IPS-18c (cell line): Measurements from ENCODE around the gene DMD.

ENCODE experiments used
- H3K4me3 ChIP-seq: 2 replicates; pipeline ENCODE4 v1.7.0; 2013; ENCODE audit warnings: low read depth, mild to moderate bottlenecking, low read length, moderate library complexity; ENCODE audit not compliant: insufficient read depth
- H3K9me3 ChIP-seq: one replicate; pipeline ENCODE4 v1.6.1; 2013; ENCODE audit warnings: mild to moderate bottlenecking, low read length, moderate library complexity; ENCODE audit not compliant: control insufficient read depth, insufficient read depth

DMD gene

DNA sequence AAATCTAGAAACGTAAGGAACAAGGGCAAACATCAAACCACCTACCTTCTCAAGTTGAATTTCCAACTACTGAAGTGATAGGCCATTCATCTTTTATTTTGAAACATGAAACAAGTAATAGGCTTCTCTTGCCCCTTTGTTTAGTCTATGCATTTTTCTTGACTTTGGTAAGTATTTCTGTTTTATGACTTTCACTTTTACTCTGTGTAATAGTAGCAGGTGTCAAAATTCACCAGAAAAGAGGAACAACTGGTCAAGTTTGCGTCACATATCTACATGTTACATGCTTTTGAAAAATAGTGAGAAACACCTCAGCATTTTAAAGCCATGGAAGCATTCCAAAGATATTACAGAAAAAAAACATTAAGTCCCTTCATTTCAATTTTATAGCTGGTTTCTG is 1982.4 kb downstream of the DMD start:
- no peaks in the 10 kb centered on the region for H3K9me3 ChIP-seq
- no peak overlapping the region for H3K4me3 ChIP-seq

DNA sequence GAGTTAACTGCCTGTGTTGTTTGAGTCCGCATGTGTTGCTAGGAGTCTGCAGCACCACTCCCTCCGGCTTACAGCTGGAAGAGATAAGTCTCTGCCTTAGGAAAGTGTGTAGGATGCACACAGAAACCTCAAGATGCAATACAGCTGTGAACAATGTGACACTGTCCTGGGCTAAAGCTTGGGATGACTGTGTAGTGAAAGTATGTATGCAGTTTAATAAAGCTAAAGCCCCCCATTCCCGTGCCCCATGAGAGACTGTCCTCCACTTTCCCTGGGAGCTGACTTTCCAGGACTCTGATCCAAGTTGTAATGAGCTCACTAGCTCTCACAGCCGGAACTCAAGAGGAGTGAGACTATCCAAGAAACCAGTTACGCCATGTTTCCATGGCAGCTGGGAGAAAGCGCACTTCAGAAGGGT is 1982.9 kb downstream of the DMD start:
- H3K9me3 ChIP-seq, result no peaks in the 10 kb centered on the region
- no peak overlapping the region for H3K4me3 ChIP-seq

DNA sequence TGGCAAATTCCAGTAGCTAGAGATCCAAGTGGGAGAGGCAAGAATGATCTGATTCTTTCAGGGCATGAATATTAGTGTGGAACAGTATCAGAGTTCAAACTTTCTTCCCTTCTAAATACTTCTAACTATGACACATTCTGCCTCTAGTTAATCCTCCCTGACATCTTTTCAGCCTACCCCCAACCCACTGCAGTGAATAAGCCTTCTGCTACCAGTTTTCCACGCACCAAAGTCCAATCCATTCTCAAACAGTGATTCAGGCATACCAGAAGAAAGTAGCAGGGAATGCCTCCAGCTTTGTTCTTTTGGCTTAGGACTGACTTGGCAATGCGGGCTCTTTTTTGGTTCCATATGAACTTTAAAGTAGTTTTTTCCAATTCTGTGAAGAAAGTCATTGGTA is 1984.1 kb downstream of the DMD start:
- no peaks in the 10 kb centered on the region for H3K9me3 ChIP-seq
- no peak overlapping the region for H3K4me3 ChIP-seq

DNA sequence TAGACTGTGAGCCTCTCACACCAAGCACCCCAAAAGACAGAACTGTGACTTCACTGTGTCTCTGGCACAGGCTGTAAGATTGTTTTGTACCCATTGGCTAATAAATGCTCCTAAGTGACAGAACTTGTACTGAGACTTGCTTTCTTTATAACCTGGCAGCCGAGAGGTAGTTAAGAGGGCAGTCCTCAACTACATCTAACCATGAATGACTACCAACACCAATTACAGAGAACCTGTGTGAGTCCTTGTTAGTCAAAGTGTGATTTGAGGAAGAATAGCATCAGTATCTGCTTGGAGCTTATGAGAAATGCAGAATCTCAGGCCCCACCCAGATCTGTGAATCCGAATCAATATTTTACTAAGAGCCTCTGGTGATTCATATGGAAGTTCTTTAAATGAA is 1985.5 kb downstream of the DMD start:
- no peaks in the 10 kb centered on the region for H3K9me3 ChIP-seq
- H3K4me3 ChIP-seq, result no peak overlapping the region

DNA sequence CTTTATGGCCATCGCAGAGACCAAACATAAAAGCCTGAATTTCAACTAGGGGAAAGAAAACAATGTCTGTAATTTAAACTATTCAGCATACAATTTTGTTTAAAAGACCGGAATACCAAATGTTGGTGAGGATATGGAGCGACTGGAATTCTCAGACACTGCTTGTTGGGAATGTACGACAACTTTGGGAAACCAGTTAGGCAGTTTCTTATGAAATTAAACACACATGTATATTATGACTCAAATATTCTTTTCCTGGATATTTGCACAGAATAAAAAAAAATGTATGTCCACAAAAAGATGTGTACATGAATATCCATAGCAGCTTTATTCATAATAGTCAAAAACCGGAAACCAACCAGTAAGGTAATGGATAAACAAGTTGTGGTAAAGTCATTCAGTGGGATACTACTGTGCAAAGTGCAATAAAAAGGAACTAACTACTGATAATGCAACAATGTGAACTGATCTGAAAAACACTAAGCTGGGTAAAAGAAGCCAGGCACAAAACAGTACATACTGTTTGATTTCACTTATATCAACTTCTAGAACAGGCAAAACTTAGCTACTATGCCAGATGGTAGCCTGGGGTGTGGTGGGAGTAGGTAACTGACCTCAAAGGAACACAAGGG is 1986.9 kb downstream of the DMD start:
- H3K9me3 ChIP-seq, result no peaks in the 10 kb centered on the region
- no peak overlapping the region for H3K4me3 ChIP-seq

DNA sequence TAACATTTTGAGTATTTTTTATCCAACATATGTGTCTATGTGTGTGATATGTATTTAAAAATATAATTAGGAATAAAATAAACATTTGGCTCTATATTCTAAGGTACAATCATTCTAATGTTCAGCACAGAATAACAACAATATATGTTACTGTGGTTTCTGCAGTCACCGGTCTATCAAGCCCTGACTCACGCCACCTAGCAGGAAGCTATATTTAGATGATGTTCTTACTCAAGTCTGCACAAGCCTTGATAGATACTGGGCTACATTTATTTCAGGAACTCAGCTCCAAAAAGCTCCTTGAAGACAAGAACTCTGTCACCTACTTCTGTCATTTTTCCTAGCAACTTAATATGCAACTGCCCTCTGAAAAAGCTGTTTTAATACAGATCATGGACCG is 1987.5 kb downstream of the DMD start:
- no peak overlapping the region for H3K4me3 ChIP-seq
- H3K9me3 ChIP-seq, result no peaks in the 10 kb centered on the region

DNA sequence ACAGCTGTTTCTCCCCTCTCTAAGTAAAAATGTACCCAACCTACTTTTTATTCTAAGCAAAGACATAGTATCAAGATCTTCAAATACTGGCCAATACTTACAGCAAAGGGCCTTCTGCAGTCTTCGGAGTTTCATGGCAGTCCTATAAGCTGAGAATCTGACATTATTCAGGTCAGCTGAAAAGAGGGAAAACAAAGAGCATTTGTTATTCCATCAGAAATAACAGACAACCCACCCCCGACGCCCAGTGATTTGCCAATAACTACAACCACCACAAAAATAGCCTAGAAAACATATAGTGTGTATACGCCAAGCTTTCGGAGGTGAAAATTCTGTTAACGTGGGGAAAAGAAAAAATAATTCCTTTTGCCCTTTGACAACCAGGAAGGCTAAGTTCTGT is 1988.4 kb downstream of the DMD start:
- no peak overlapping the region for H3K4me3 ChIP-seq
- no peaks in the 10 kb centered on the region for H3K9me3 ChIP-seq

DNA sequence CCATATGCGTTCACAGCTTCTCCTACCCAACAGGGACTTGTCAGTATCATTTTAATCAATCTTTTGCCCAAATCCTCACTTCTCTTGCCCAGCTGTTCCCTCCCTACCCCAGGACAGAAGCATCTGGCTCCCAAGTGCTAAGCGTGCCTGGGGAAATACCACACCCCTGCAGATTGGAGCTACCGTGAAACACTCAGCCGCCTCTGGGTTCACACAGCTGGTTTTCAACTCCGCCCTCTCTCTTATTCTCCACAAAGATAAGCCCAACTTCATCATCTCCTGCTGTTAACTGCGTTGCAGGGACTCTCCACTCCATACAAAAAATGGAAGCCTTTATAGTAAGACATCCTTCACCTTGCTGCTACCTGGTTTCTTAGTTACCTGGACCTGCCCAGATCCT is 1992.2 kb downstream of the DMD start:
- H3K4me3 ChIP-seq, result no peak overlapping the region
- no peaks in the 10 kb centered on the region for H3K9me3 ChIP-seq

DNA sequence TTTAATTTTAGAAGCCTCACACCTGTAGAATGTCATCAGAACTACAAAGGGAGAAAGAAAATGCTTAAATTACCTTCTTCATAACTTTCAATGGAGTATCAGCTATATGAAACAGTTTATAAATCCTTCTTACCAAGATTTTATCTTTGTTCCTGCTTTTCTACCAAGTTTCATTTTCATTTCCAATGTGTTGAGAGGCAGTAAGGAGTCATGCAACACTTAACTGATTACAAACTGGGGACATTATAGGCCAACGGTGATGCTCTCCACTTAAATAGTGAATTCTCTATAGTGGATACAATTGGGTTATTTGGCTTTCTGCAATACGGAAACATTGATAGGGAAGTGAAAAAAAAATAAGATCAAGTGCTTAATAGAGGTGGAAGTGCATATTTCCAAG is 1994.3 kb downstream of the DMD start:
- no peak overlapping the region for H3K4me3 ChIP-seq
- H3K9me3 ChIP-seq, result no peaks in the 10 kb centered on the region

DNA sequence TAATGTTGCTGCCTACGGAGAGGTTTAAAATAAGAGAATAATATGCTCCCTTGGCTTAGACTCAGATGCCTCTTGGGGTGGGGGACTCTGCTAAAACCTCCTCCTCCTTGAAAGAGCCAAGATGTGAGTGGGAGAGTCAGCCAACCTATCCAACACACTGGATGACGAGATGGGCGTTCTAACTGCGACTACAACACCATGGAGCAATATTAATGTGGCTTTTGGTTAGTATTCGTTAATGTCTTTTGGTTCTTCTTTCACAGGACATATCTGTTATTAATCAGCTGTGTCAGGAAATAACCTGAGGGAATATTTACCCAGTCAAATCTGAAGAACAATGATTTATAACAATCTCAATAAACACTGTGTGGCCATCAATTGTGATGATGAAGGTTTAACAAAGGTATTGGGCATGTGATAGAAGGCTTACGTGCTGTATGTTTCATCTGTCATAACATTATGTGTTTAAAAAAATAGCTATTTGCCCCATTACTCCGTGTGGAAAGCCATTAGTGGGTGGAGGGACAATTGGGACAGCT is 1996.0 kb downstream of the DMD start:
- Histone ChIP-seq H3K9me3 (no peaks in the 10 kb centered on the region), H3K4me3 (no peak overlapping the region)

DNA sequence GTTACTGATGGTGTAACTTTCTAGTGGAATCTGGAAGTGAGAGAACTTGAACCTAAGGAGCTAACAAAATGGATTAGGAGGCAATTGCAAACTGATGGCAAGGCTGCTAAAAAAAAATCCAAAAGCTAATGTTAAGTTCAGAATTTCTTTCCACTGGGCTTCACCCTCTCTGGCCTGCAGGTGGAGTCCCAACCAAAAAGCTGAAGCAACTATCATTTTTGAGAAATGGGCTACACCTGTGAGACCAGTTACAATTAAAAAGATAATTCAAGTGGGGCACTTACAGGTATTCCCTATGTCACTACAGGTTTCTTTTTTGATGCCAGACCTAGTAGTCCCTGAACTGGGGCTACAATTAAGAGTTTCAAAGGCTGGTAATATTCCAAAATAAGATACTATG is 1997.4 kb downstream of the DMD start:
- no peak overlapping the region for H3K4me3 ChIP-seq
- H3K9me3 ChIP-seq, result no peaks in the 10 kb centered on the region

DNA sequence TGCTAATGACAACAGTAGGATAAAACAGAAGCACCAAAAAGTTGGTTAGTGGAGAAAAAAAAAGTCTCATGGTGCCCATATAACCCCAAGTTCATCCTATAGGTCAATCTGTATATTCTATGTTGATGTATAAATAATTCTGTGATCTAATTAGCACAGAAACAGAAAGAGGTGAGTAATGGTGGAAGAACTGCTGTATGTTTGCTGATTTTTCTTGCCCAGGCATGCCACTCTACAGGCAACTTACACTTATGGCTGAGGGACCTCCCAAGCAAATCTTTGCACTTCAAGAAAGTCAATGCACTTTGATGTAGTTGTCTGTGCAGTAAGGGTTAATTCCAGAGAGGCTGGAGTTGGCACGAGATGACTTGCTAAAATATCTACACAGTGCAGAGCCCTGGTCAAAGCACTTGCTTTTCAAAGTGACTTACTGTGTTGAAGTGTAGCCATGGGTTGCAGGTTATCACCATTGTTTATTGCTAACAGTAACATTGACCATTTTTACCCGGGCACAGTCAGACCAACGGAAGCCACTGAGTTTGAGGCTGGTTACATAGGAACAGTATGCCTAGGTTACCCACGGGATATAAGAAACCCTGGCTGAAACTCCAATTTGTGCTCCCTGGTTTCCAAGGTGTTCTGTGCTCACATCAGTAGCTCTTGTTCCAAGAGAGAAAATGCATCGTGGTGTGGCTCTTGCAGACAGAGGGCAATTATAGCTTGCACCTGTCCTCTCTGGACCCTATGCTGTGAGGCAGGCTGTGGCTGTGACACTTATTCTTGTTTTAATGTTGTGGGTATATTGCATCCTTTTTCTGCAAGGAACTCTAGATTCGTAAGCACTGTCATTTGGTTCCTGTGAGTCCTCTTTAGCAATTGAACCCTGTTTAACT is 1998.2 kb downstream of the DMD start:
- no peaks in the 10 kb centered on the region for H3K9me3 ChIP-seq
- H3K4me3 ChIP-seq, result no peak overlapping the region

DNA sequence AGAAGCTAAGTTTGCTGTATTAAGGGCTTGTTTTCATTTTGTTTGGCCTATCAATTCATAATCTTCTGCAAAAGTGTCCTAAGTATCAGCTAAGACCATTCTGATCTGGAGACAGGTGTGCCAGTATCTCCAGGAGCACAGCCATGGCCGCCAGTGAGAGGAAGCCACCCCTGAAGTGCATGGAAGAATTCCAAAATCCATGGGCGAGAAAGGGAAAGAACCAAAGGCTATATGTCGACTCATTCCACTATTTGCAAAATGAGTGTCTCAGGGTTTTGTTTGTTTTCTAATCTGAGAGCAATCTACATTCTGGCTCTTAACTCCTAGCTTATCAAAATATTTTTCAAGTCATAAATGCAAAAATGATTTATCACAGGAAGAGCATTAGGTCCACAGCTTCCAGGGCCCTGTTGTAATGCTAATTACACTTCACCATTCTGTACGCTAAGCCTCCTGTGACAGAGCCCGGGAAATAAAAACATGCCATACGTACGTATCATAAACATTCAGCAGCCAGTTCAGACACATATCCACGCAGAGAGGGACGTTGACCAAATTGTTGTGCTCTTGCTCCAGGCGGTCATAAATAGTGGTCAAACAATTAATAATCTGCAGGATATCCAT is 2002.2 kb downstream of the DMD start:
- Histone ChIP-seq H3K9me3 (no peaks in the 10 kb centered on the region), H3K4me3 (no peak overlapping the region)

DNA sequence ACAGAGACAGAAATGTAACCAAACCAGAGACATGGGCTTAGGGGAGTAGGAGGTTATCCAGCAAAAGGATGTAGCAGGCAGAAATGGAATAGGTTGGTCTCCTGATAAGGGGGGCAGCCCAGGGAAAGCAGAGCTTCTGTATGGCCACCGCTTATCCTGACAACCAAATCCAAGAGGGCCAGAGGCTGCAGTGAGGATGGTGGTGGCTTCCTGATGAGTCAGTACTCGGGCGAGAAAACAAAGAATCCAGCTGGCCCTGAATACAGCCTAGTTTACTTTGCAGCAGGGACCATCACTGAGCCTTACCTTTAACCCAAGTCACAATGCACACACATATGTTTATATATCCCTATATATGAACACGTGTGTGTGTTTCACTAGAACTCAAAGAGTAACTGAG is 2009.8 kb downstream of the DMD start:
- no peaks in the 10 kb centered on the region for H3K9me3 ChIP-seq
- no peak overlapping the region for H3K4me3 ChIP-seq

DNA sequence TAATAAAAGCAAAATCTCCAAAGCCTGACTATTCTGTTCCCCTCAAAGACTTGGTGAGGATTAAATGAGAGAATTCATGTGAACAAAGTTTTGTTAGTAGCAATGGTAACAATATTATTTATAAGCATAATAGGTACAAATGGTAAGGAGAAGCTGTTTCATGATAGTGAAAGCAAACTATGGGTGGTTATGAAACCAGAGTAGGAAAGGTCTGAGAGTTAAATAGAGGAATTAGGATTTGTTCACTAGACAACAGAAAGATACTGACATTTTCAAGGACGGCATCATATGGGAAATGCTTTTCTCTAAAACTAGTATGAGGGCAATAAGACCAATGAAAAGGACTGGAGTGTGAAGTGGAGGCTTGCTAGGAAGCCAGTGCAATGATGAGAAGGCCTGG is 2010.9 kb downstream of the DMD start:
- Histone ChIP-seq H3K9me3 (no peaks in the 10 kb centered on the region), H3K4me3 (no peak overlapping the region)

DNA sequence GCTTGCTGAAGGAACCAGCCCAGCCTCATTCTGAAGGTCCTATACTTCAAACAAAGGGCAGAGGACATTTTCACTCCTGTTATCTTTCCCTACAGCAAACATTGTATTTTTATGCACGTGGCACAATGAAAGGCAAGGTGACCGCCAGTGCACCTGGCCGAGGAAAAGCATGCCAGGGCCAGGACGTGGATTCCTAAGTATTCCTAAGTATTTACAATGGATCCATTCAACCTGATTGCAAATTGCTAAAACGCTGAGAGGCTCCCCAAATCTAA is 2011.6 kb downstream of the DMD start:
- Histone ChIP-seq H3K9me3 (no peaks in the 10 kb centered on the region), H3K4me3 (no peak overlapping the region)

DNA sequence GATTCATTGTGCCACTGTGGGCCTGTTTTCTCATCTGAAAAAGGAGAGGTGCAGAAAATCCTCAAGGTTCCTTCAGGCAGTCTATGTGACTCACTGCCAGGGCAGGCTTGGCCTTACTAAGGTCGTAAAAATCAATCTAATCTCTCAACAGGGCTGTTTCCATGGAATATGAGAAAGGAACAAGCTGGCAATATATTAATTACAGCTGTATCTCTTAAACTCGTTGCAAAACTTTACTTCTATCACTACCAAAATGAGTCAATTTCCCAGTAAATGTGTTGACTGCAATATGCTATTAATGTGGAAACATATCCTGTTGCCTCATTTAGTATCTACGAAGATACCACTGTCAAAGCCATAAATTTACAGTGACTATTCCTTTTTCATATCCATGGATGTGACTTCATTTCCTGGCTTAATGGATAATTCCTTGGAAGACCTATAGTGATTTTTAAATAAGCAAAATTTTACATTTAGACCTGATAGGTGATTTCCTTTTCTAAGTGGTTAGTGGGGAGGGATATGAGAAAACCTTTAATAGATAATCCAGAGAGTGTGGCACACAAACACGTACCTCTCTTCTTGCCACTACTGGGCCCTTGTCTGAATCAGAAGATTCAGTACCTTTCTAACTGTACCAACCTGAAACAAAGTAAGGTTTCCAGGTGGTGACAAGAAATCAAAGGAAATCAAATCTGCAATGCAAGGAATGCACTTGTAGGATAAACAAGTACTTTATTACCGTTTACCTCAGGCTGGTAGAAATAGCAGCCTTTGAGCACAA is 2012.1 kb downstream of the DMD start:
- Histone ChIP-seq H3K9me3 (no peaks in the 10 kb centered on the region), H3K4me3 (no peak overlapping the region)
